ENCODE results near the gene RBM33.
"Not testable (repeated sequence)": the region's sequence is repeated elsewhere in the genome, so short reads cannot be mapped to it uniquely, and the experiment has no call there.

The RBM33 gene

GRCh38 chr7:155809332-155809946, 165.0 kb downstream of the RBM33 start:
- no peak for DNase-seq (ENCODE audit: low read depth)

- no peak for DNase-seq (ENCODE audit: low read depth)
Measured at GRCh38 chr7:155809947-155810769, 165.7 kb downstream of the RBM33 start.

- no peak for DNase-seq (ENCODE audit: low read depth)
Measured at GRCh38 chr7:155810770-155811559, 166.5 kb downstream of the RBM33 start.

- no peak for DNase-seq (ENCODE audit: low read depth)
Measured at GRCh38 chr7:155811560-155811894, 167.1 kb downstream of the RBM33 start.

- DNase-seq (ENCODE audit: low read depth) = no peak
Measured at GRCh38 chr7:155811895-155812761, 167.7 kb downstream of the RBM33 start, which contains the start of gene SHH. Gene SHH, minus strand, starts transcription at chr7:155812463. Its CDS starts 341 bp downstream, at chr7:155812122.

- no peak for DNase-seq (ENCODE audit: low read depth)
Measured at GRCh38 chr7:155813125-155813524, 168.7 kb downstream of the RBM33 start.

GRCh38 chr7:155813546-155814315, 169.3 kb downstream of the RBM33 start:
- no peak for DNase-seq (ENCODE audit: low read depth)

- DNase-seq (ENCODE audit: low read depth) = no peak
Measured at GRCh38 chr7:155814316-155815276, 170.1 kb downstream of the RBM33 start.

GRCh38 chr7:155815332-155816191, 171.1 kb downstream of the RBM33 start:
- no peak for DNase-seq (ENCODE audit: low read depth)

GRCh38 chr7:155816192-155816508, 171.7 kb downstream of the RBM33 start:
- DNase-seq (ENCODE audit: low read depth) = no peak

GRCh38 chr7:155816996-155817395, 172.5 kb downstream of the RBM33 start:
- DNase-seq (ENCODE audit: low read depth) = no peak

- not testable (repeated sequence) for DNase-seq (ENCODE audit: low read depth)
Measured at GRCh38 chr7:155817515-155817914, 173.1 kb downstream of the RBM33 start.

- no peak for DNase-seq (ENCODE audit: low read depth)
Measured at GRCh38 chr7:155818154-155818819, 173.8 kb downstream of the RBM33 start.

- no peak for DNase-seq (ENCODE audit: low read depth)
Measured at GRCh38 chr7:155818820-155819168, 174.3 kb downstream of the RBM33 start.

GRCh38 chr7:155819186-155819585, 174.7 kb downstream of the RBM33 start:
- no peak for DNase-seq (ENCODE audit: low read depth)

GRCh38 chr7:155820246-155820645, 175.8 kb downstream of the RBM33 start:
- no peak for DNase-seq (ENCODE audit: low read depth)

GRCh38 chr7:155820788-155821187, 176.3 kb downstream of the RBM33 start:
- no peak for DNase-seq (ENCODE audit: low read depth)

- DNase-seq (ENCODE audit: low read depth) = no peak
Measured at GRCh38 chr7:155821851-155822250, 177.4 kb downstream of the RBM33 start.
